Stimulated activated CD8-positive, alpha-beta memory T cell treated with anti-CD3 and anti-CD28 coated beads, Interleukin-7, amount 100 ng/mL, for 48 hours (primary cell): ENCODE measurements around the gene USP25.

ENCODE experiments used
- DNase-seq, 2 donors: peaks; one replicate each; pipeline ENCODE4 v3.0.0-alpha.2; 2020; ENCODE audit warnings: low read depth in 1 of 2; ENCODE audit errors: extremely low read depth in 1 of 2

The USP25 gene

GRCh38 chr21:15929536-15929935 is 199.8 kb downstream of the USP25 start:
- DNase-seq, result no peak
